ENCODE results near the gene BAHCC1. TPM values are rescaled to one million over a fixed set of nuclear protein-coding genes. Genes with fewer than 3 reads are reported as not detected.

The BAHCC1 gene
- total RNA-seq, 1 donor = 6.5 TPM

DNA sequence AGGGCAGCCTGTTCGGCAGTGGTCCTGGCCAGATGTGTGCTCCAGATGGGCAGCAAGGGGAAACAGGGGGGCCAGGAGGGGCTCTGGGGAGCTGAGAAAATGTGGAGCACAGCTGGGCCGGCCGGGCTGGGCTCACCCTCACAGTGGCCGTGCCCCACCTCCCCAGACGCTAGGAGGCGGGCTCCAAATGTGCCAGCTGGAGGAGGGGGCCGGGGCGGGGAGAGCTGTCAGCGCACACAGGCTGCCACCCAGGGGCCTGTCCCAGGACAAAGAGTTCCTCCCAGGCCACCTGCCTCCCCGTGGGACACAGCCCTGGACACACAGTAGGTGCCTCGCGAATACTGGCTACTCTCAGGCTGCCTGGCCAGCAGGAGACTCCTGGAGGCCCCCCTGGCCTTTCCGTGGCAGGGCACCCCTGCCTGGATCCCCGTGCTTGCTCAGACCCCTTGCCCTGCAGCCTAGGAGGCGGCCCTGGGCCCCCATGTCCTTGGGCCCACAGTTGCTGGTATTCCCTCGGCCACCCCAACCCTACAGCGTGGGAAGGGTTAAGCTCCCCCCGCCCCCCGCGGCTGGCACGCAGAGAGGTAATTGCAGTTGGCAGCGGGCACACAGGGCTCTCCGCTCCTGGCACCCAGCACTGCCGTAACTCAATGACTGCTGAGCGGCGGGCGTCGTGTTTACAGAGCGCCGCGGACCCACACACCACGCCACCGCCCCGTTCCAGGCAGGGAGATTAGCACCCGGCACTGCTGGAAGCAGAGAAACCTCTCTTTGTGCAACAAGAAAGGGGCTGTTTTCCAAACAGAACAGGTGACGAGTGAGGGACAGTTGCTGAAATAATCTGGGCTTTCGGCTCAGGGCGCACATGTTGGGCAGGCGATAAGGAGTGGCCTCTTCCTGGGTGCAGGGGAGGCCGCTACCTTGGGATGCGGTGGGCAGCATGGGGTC, 32.2 kb downstream of the BAHCC1 start:
- no peak for DNase-seq (ENCODE audit: low read depth)
- no peak overlapping the region for H3K4me3 ChIP-seq (ENCODE audit: low read depth, low read length)
- TF ChIP-seq, protein P1, sequence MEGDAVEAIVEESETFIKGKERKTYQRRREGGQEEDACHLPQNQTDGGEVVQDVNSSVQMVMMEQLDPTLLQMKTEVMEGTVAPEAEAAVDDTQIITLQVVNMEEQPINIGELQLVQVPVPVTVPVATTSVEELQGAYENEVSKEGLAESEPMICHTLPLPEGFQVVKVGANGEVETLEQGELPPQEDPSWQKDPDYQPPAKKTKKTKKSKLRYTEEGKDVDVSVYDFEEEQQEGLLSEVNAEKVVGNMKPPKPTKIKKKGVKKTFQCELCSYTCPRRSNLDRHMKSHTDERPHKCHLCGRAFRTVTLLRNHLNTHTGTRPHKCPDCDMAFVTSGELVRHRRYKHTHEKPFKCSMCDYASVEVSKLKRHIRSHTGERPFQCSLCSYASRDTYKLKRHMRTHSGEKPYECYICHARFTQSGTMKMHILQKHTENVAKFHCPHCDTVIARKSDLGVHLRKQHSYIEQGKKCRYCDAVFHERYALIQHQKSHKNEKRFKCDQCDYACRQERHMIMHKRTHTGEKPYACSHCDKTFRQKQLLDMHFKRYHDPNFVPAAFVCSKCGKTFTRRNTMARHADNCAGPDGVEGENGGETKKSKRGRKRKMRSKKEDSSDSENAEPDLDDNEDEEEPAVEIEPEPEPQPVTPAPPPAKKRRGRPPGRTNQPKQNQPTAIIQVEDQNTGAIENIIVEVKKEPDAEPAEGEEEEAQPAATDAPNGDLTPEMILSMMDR (IDR thresholded peaks at IDR 0.05; ENCODE audit: insufficient read depth, low read depth, low read length) = no peak

DNA sequence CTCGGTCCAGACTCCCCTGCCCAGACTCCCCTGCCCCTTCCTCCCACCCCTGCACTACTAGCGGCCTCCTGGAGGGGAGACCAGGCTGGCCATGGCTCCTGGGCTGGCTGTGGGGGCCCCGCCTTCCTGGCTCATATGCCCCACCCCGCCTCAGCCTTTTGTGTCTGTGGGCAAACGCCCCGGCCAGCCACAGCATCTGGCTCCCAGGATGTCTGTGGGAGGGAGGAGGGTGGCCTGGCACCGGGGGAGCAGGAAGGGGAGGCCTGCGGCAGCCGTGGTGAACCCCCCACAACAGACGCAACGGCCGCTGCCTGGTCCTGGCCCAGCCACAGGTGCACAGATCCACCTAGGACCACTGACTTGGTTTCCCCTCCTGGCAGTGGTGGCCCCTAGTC, 32.9 kb downstream of the BAHCC1 start:
- no peak for DNase-seq (ENCODE audit: low read depth)
- no peak overlapping the region for H3K4me3 ChIP-seq (ENCODE audit: low read depth, low read length)
- TF ChIP-seq, protein P1 (IDR thresholded peaks at IDR 0.05; ENCODE audit: insufficient read depth, low read depth, low read length) = no peak

DNA sequence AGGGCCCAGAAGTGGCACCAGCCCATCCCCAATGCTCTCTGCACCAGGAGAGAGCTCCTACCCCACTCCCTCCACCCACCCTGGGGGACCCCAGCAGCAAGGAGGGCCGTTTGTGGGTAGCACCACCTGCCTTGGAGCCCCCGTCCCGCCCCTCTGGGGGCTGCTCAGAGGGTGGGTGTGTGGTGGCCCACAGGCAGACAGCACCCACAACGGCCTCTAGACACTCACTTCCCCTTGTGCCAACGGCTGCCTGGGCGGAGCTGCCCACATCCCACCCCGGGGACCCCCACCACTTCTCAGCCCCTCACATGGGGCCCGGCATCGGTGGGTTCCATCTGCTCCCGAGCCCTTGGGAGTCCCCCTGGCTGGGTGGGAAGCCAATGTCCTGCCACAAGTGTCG, 33.3 kb downstream of the BAHCC1 start:
- DNase-seq (ENCODE audit: low read depth) = no peak
- TF ChIP-seq, protein P1 (IDR thresholded peaks at IDR 0.05; ENCODE audit: insufficient read depth, low read depth, low read length) = no peak
- no peak overlapping the region for H3K4me3 ChIP-seq (ENCODE audit: low read depth, low read length)

DNA sequence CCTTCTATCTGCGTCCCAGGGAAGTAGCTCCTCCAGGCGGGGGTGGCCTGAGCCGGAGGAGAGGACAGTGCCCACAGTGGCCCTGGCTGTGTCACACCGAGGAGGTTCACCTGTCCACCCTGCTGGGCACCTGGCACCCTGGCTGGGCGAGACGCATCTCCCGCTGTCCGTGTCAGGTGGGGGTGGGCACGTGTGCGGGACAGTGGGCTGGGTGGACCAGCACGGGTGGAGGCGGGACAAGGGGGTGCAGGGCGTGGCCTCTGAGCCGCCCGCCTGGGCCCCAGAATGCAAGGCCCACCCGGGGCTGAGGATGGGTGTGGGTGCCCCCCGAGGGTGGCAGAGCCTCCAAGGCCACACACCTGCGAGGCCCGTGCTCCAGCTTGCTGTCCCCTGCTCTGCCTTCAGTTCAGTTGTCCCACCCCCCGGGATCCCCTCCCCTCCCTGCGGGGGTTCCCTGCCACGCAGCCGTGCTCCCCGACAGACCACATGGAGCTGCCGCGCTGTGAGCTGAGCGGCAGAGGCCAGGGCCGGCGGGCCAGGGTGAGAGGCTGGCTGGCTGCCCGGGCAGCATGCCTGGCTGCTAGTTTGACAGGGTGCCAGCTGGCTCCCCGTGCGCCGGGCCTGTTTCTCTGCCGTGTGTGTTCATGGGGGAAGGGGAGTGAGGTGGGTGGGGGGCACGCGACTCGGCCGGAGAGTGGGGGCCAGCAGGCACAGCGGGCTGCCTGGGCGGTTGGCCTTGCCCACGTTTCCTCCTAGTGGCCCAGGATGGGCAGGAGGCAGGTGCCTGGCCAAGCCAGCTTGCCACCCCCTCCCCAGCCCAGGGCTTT, 33.9 kb downstream of the BAHCC1 start:
- TF ChIP-seq, protein P1 (IDR thresholded peaks at IDR 0.05; ENCODE audit: insufficient read depth, low read depth, low read length) = no peak
- DNase-seq (ENCODE audit: low read depth) = peak; percentile 78
- H3K4me3 ChIP-seq (ENCODE audit: low read depth, low read length) = no peak overlapping the region

DNA sequence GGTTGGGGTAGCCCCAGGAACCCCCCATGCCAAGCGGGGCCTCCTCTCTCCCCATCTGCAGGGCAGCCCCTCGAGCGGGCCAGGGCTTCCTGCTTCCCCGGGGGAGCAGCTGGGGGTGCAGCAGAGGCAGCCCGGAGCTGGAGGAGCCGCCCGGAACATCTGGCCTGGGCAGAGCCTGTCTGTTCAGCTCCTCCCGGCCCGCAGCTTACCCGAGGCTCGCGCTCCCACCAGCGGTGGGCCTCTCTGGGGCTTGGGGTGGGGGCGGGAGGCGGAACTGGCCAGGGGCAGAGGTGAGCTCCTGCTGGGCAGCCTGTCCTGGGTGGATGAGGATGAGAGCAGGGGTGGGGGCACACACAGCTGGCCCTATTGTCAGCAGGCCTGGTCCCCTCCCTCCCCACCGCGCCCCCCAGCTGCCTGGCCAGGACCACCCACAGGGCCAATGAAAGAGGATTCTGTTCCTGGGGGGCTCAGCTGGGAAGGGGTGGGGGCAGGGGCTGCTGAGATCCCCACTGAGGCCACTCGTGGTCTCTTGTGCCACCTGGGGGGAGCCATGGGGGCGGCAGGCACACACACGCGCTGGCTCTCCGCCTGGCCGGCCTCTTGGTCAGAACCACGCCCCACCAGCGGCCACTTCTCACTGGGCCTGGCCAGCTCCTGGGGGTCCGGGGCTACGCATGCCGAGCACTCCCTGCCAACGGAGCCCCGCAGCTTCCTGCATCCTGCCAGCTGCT, 34.7 kb downstream of the BAHCC1 start:
- H3K4me3 ChIP-seq (ENCODE audit: low read depth, low read length) = no peak overlapping the region
- peak; percentile 70 for DNase-seq (ENCODE audit: low read depth)
- TF ChIP-seq, protein P1 (IDR thresholded peaks at IDR 0.05; ENCODE audit: insufficient read depth, low read depth, low read length) = peak; percentile 22
